ENCODE measurements around the gene FHIT.

GRCh38 chr3:60956729-60957128, 294.5 kb downstream of the FHIT start:
- TF ChIP-seq CTCF (IDR thresholded peaks at IDR 0.05; ENCODE audit: poor library complexity) (no peak), EZH2 (IDR thresholded peaks at IDR 0.05; ENCODE audit: borderline replicate concordance) (no peak)

Measured in hepatocyte (in vitro differentiated cells).